NT2/D1 (cell line): ENCODE measurements around the gene LSAMP.

Experiments used
- DNase-seq: peaks from one replicate; pipeline ENCODE4 v3.0.0-alpha.2; 2011; ENCODE audit warnings: low read depth, low spot score
- H3K27me3 ChIP-seq: 2 replicates; pipeline ENCODE4 v1.6.0; 2011; ENCODE audit warnings: mild to moderate bottlenecking; ENCODE audit not compliant: insufficient read length, insufficient read depth
- H3K36me3 ChIP-seq: 2 replicates; pipeline ENCODE4 v1.6.1; 2011; ENCODE audit warnings: mild to moderate bottlenecking, low read length, mixed read lengths; ENCODE audit not compliant: insufficient read depth, insufficient read length
- H3K4me1 ChIP-seq: 2 replicates; pipeline ENCODE4 v1.5.1; 2011; ENCODE audit not compliant: insufficient read depth, insufficient read length
- H3K4me3 ChIP-seq: 2 replicates; pipeline ENCODE4 v1.5.1; 2011; ENCODE audit warnings: low read depth; ENCODE audit not compliant: insufficient read length
- H3K9ac ChIP-seq: 2 replicates; pipeline ENCODE4 v1.6.0; 2011; ENCODE audit warnings: low read depth; ENCODE audit not compliant: insufficient read length
- H3K9me3 ChIP-seq: 2 replicates; pipeline ENCODE4 v1.5.1; 2011; ENCODE audit warnings: mild to moderate bottlenecking, low read length; ENCODE audit not compliant: insufficient read depth
- SUZ12 ChIP-seq: IDR thresholded peaks from 2 replicates; pipeline ENCODE4 v1.6.1; 2011; ENCODE audit not compliant: insufficient read length, insufficient read depth; ENCODE audit errors: extremely low read depth
- YY1 ChIP-seq: IDR thresholded peaks from 2 replicates; pipeline ENCODE4 v1.6.1; 2011; ENCODE audit not compliant: insufficient read length, insufficient read depth
- ZNF274 ChIP-seq: IDR thresholded peaks from 2 replicates; pipeline ENCODE4 v1.6.1; 2011; ENCODE audit warnings: mild to moderate bottlenecking, low read depth, low read length

Gene LSAMP

DNA sequence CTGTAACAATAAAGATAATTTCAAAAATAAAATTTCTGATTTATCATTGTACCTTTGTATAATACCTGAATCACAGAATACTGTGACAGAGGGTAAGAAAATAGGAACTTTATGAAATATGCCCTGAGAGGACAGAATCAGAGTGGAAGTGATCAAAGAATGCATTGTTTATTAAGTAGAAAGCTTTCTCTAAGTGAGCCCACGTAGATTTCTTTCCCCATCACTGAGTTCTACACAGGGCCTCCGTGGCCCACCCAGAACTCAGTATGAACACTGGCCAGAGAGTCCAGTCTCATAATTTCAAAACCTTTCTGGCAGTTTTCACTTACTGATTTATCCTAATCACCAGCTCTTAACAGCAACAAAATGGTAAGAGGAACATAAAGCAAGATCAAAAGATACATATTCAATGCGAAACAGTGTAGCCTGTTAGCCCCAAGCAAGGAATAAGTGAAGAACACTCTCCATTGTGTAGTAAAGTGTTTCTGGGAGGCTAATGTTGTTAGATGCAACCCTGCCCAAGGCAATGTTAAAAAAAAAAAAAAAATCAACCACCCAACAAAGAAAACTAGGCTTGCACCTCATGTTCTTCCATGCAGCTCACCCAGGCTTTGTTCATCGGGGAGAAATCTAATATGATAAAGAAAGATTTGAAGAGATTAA, 341.3 kb downstream of the LSAMP start:
- Histone ChIP-seq H3K36me3 (no peaks in the 10 kb centered on the region), H3K4me1 (peaks cover 3% of the 10 kb centered on the region), H3K9ac (no peak overlapping the region), H3K9me3 (no peaks in the 10 kb centered on the region), H3K27me3 (no peaks in the 10 kb centered on the region), H3K4me3 (no peak overlapping the region)
- DNase-seq = no peak
- TF ChIP-seq SUZ12 (no peak), ZNF274 (no peak), YY1 (no peak)

DNA sequence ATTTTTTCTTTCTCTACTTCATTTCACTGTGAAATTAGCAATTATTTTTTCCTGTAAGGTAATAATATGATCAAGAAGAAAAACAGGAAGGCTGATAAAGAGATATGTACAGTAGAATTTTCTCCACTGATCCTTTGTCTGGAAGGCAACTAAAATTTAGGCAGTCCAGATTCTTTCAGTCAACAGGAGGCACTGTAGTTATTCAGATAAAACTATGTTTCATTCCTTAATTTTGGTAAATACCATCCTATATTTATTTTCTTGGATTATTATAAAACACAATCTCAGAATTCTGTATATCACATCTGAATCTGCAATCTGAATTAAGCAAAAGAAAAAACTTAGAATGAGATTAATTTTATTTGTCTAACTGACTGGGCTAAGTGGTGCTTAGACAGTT, 343.2 kb downstream of the LSAMP start:
- no peak for DNase-seq
- TF ChIP-seq YY1 (no peak), SUZ12 (no peak), ZNF274 (no peak)
- no peaks in the 10 kb centered on the region for H3K36me3 ChIP-seq

DNA sequence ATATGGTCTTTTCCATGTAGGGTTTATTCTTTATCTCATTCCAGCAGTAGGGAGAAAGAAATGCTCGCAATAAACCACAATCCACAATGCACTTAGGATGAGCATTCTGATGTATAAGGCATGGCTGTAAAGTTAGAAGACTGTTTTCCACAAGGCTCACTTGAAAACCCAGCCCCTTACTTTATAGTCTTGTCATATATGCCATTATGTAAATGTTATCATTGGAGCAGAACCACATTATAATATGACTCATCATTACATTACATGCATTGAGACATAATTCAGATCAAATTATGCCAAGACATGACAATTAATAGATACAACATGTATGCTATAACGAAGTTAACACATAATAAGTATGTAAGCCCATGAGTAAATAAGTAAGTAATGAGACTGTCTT, 348.1 kb downstream of the LSAMP start:
- no peak for DNase-seq
- TF ChIP-seq ZNF274 (no peak), YY1 (no peak), SUZ12 (no peak)
- no peaks in the 10 kb centered on the region for H3K4me1 ChIP-seq
- no peaks in the 10 kb centered on the region for H3K9me3 ChIP-seq
- no peak overlapping the region for H3K4me3 ChIP-seq
- no peaks in the 10 kb centered on the region for H3K27me3 ChIP-seq
- no peak overlapping the region for H3K9ac ChIP-seq
- no peaks in the 10 kb centered on the region for H3K36me3 ChIP-seq

More for the DNA sequence above, 343.2 kb downstream of the LSAMP start:
- H3K4me3 ChIP-seq = no peak overlapping the region
- H3K9me3 ChIP-seq = no peaks in the 10 kb centered on the region
- H3K4me1 ChIP-seq = peaks cover 3% of the 10 kb centered on the region
- H3K27me3 ChIP-seq = no peaks in the 10 kb centered on the region
- no peak overlapping the region for H3K9ac ChIP-seq

- TF ChIP-seq YY1 (no peak), SUZ12 (no peak), ZNF274 (no peak)
- H3K9me3 ChIP-seq = no peaks in the 10 kb centered on the region
- no peaks in the 10 kb centered on the region for H3K36me3 ChIP-seq
- H3K27me3 ChIP-seq = no peaks in the 10 kb centered on the region
- no peak overlapping the region for H3K4me3 ChIP-seq
- DNase-seq = no peak
- H3K4me1 ChIP-seq = no peaks in the 10 kb centered on the region
- no peak overlapping the region for H3K9ac ChIP-seq
Measured at GRCh38 chr3:116096631-116097030, 348.7 kb downstream of the LSAMP start.

DNA sequence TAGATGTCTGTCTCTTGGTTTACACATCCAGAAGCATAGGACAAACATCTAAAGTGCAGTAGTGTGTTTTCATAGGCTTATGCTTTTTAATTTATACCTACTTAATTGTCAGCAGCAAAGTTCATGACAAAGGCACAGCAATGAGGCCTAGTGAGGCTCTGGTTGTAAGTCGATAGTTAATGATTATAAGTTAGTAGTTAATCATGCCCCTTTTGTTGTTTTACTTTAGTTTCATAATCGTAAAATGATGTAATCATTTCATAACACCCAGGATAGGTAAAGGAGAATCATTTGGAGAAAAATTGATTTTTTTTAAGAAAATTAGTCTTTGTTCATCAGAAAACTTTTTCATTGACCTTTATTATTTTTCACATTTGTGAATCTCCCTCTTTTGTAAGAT, 351.9 kb downstream of the LSAMP start:
- Histone ChIP-seq H3K4me3 (no peak overlapping the region), H3K9me3 (no peaks in the 10 kb centered on the region), H3K27me3 (no peaks in the 10 kb centered on the region), H3K36me3 (no peaks in the 10 kb centered on the region), H3K4me1 (no peaks in the 10 kb centered on the region), H3K9ac (no peak overlapping the region)
- TF ChIP-seq SUZ12 (no peak), YY1 (no peak), ZNF274 (no peak)
- DNase-seq = no peak

DNA sequence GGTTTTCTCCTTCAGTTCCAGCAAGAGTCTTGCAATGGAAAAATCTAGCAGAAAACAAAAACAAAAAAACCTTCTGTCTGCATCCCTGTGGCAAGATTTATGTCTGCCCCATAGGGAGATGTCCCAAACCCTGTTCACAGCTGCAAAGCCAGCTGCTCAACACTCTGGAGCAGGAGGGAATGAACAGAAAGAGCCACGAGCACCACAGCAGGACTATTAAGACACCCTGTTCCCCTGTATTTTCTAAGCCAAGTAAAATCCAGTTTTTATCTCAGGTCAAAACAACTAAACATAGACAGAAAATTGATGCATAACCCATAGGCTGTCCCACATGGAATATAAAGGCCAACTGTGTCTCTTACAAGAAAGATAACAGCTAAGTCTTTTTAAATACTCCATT, 357.9 kb downstream of the LSAMP start:
- H3K4me1 ChIP-seq = no peaks in the 10 kb centered on the region
- no peaks in the 10 kb centered on the region for H3K36me3 ChIP-seq
- H3K4me3 ChIP-seq = no peak overlapping the region
- DNase-seq = no peak
- peaks cover 2% of the 10 kb centered on the region; the same call in 1 of the 2 replicates for H3K9me3 ChIP-seq
- no peaks in the 10 kb centered on the region for H3K27me3 ChIP-seq
- H3K9ac ChIP-seq = no peak overlapping the region
- TF ChIP-seq YY1 = no peak
- TF ChIP-seq SUZ12 = no peak
- TF ChIP-seq ZNF274 = no peak

- no peak overlapping the region for H3K9ac ChIP-seq
- no peak for TF ChIP-seq SUZ12
- no peak for TF ChIP-seq ZNF274
- no peak for TF ChIP-seq YY1
- H3K4me3 ChIP-seq = no peak overlapping the region
- H3K27me3 ChIP-seq = no peaks in the 10 kb centered on the region
- peaks cover 5% of the 10 kb centered on the region; the same call in 1 of the 2 replicates for H3K9me3 ChIP-seq
- no peak for DNase-seq
- H3K36me3 ChIP-seq = no peaks in the 10 kb centered on the region
- H3K4me1 ChIP-seq = no peaks in the 10 kb centered on the region
Measured at GRCh38 chr3:116084999-116085791, 360.1 kb downstream of the LSAMP start.
